ENCODE results near the gene FOXC1. TPM values are rescaled to one million over a fixed set of nuclear protein-coding genes. Genes with fewer than 3 reads are reported as not detected.

The FOXC1 gene
- total RNA-seq, 2 donors from 2014 or later, result 7.1 to 10.1 TPM

DNA sequence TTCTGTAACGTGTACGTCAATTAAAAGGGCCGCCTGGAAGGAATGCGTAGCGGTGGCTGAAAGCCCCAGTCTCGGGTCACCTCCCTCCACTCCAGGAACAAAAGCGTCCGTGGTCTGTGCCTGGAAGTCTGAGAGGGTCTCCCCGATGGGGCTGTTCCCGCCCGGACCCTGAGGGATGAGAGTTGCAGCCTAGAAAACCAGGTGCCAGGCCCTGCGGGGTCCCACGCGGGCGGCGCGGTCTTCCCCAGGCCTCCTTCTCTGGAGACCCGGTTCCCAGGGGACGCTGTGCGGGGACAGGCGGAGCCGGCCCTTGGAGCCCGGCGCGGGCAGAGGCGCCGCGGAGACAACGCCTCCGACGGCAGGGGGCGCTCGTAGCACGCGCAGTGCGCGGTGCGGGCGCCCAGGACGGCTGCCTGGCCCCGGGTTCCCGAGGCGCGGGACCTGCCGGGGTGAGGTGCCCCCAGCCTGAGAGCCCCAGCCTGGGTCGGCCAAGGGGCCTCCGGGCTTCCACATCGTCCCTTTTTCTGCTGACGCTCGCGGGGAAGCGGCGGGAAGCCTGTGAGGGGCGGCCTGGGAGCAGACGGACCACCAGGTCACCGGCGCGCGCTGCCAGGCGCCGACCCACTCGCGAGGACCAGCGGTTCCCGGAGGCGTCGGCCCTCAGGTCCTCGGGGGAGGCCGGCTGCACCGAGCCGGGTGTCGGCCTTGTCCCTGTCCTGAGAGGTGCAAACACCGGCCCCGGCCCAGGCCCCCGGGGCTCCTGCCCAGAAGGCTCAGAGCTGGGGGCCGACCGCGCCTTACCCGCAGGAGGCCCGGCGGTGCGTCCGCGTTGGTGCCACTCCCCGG is 5.3 kb upstream of the FOXC1 start:
- Mint-ChIP-seq H3K9me3 (no peaks in the 10 kb centered on the region), H3K4me3 (peak overlapping the region; percentile 73), H3K4me1 (peaks cover 53% of the 10 kb centered on the region), H3K36me3 (ENCODE audit: low read depth) (no peaks in the 10 kb centered on the region), H3K27ac (no peak overlapping the region), H3K27me3 (ENCODE audit: insufficient read depth) (peaks cover 74% of the 10 kb centered on the region)
- Histone ChIP-seq H3K36me3 (ENCODE audit: control insufficient read depth, insufficient read depth, low read length) (no peaks in the 10 kb centered on the region), H3K27ac (ENCODE audit: low read depth, low read length) (no peak overlapping the region), H3K4me3 (ENCODE audit: low read length) (peak overlapping the region; percentile 81), H3K9me3 (ENCODE audit: control insufficient read depth, low read length) (no peaks in the 10 kb centered on the region), H3K27me3 (ENCODE audit: control insufficient read depth, insufficient read depth, low read length, poor library complexity, severe bottlenecking) (peaks cover 69% of the 10 kb centered on the region), H3K9ac (ENCODE audit: extremely low read depth, low read length, poor library complexity, severe bottlenecking) (no peak overlapping the region), H3K4me1 (ENCODE audit: control insufficient read depth, insufficient read depth, low read length) (peaks cover 19% of the 10 kb centered on the region)
- 2 to 4% methylated on average over 11 to 85 of the region's 85 CpGs for WGBS, 2 experiments (ENCODE audit: insufficient coverage in 1 of 2, insufficient read length in 1 of 2)
- TF ChIP-seq CTCF (conservative IDR thresholded peaks at IDR 0.05), result peak; percentile 99
- peak; percentile 94 for DNase-seq

DNA sequence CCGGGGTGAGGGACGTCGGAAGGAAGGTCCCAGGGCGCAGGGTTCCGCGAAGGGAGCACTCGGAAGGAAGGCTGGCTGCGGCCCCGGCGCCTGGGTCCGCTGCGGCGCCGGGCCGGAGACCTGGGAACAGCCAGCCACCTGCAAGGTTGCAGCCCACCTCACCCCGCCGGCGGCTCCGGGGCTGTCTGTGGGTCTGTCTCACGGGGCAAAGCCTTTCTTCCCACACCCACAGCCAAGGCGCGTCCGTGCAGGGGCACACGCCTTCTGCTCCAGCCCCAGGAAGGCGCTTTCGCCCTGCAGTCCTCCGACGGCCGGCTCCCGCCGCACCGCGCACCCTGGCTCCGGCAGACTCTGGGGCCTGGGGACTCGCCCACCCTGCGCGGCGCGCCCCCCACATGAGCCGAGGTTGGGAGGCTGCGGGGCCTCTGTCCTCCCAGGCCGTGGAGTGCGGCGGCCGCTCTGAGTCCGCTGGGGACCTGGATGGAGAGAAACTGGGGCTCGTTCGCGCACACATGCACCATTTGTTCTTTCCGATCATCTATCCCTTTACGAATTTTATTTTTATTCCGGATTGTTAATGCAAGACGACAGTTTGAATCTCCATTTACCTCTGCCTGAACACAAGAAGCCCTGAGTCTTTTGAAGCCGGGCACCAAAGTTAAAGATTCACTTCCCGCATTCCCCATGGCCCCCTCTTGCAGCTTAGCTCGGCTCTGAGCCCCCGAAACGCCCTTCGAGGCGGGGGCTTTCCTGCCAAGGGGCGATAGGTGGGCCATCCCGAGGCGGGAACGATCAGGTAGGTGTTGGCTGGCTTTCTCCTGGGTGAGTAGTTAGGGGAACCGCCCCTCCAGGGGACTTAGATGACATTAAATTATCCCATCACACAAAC is 4.5 kb upstream of the FOXC1 start:
- Histone ChIP-seq H3K9me3 (ENCODE audit: control insufficient read depth, low read length) (no peaks in the 10 kb centered on the region), H3K36me3 (ENCODE audit: control insufficient read depth, insufficient read depth, low read length) (no peaks in the 10 kb centered on the region), H3K27ac (ENCODE audit: low read depth, low read length) (no peak overlapping the region), H3K27me3 (ENCODE audit: control insufficient read depth, insufficient read depth, low read length, poor library complexity, severe bottlenecking) (peaks cover 69% of the 10 kb centered on the region), H3K4me1 (ENCODE audit: control insufficient read depth, insufficient read depth, low read length) (peaks cover 11% of the 10 kb centered on the region), H3K4me3 (ENCODE audit: low read length) (peak overlapping the region; percentile 81), H3K9ac (ENCODE audit: extremely low read depth, low read length, poor library complexity, severe bottlenecking) (no peak overlapping the region)
- DNase-seq, result peak; percentile 78
- 7 to 11% methylated on average over 43 to 65 of the region's 65 CpGs for WGBS, 2 experiments (ENCODE audit: insufficient coverage in 1 of 2, insufficient read length in 1 of 2)
- peak overlapping the region; percentile 73 for H3K4me3 Mint-ChIP-seq
- H3K9me3 Mint-ChIP-seq, result no peaks in the 10 kb centered on the region
- no peak overlapping the region for H3K27ac Mint-ChIP-seq
- peaks cover 45% of the 10 kb centered on the region for H3K4me1 Mint-ChIP-seq
- no peaks in the 10 kb centered on the region for H3K36me3 Mint-ChIP-seq (ENCODE audit: low read depth)
- TF ChIP-seq CTCF (conservative IDR thresholded peaks at IDR 0.05), result no peak
- peaks cover 70% of the 10 kb centered on the region for H3K27me3 Mint-ChIP-seq (ENCODE audit: insufficient read depth)

DNA sequence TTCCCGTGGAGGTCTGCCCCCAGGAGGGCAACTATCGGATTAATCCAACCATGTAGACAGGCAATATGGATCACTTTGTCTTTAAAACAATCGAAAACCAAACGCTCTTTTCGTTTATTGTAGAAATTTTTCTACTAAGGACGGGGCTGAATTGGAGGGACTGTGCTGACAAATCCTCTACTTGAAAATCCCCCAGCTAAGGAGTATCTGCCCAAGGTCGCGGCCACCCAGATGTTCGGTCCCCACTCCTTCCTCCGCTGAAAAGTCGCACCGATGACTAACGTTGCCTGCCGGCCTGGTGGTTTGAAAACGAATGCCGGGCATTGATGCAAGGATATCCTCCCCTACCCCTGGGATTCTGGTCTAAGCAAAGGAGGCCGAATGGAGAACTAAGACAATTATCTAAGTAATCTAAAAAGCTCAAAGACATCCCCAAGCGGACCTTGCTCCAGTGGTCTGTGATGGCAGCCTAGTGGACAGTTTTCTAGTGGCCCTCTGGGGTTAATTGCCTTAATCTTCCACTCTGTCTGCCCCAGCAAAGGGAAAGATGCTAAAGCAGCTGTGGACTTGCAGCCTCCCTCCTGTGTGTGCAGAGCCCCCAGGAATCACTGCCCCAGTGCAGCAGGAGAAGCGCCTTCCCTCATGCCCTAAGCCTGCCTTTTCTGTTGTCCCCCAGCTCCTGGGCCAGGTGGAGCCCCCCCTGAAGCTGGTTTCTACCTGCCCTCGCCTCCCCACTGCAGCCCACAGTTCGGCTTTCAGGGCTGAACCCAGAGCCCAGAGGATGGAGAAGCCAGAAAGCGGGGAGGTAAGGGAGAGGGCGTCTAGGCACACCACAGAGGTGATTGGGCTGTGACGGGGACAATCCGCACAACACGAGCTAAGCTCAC is 3.6 kb upstream of the FOXC1 start:
- no peak for DNase-seq
- H3K4me3 Mint-ChIP-seq, result peak overlapping the region; percentile 73
- H3K9me3 ChIP-seq (ENCODE audit: control insufficient read depth, low read length), result no peaks in the 10 kb centered on the region

More for the DNA sequence above, 3.6 kb upstream of the FOXC1 start:
- 3 to 9% methylated on average over 19 to 26 of the region's 26 CpGs for WGBS, 2 experiments (ENCODE audit: insufficient coverage in 1 of 2, insufficient read length in 1 of 2)
- H3K27ac Mint-ChIP-seq, result no peak overlapping the region
- peaks cover 70% of the 10 kb centered on the region for H3K27me3 Mint-ChIP-seq (ENCODE audit: insufficient read depth)
- H3K4me1 Mint-ChIP-seq, result peaks cover 36% of the 10 kb centered on the region
- no peak overlapping the region for H3K27ac ChIP-seq (ENCODE audit: low read depth, low read length)
- H3K4me3 ChIP-seq (ENCODE audit: low read length), result peak overlapping the region; percentile 81
- H3K9ac ChIP-seq (ENCODE audit: extremely low read depth, low read length, poor library complexity, severe bottlenecking), result no peak overlapping the region
- H3K36me3 ChIP-seq (ENCODE audit: control insufficient read depth, insufficient read depth, low read length), result no peaks in the 10 kb centered on the region
- no peaks in the 10 kb centered on the region for H3K36me3 Mint-ChIP-seq (ENCODE audit: low read depth)
- no peak for TF ChIP-seq CTCF (conservative IDR thresholded peaks at IDR 0.05)
- H3K27me3 ChIP-seq (ENCODE audit: control insufficient read depth, insufficient read depth, low read length, poor library complexity, severe bottlenecking), result peaks cover 69% of the 10 kb centered on the region
- H3K9me3 Mint-ChIP-seq, result no peaks in the 10 kb centered on the region
- H3K4me1 ChIP-seq (ENCODE audit: control insufficient read depth, insufficient read depth, low read length), result peaks cover 7% of the 10 kb centered on the region

Data from endodermal cell (in vitro differentiated cells).